GM19468 (cell line): Measurements from ENCODE around the gene TUBD1.
A peak's percentile ranks its signal among the peaks of the same experiment; 100 is the strongest.
"Not testable (repeated sequence)": the region's sequence is repeated elsewhere in the genome, so short reads cannot be mapped to it uniquely, and the experiment has no call there.

Experiments
- ATAC-seq: cut with Tn5 transposase; IDR thresholded peaks from one replicate; pipeline ENCODE4 v1.9.1; 2021; ENCODE audit warnings: mild to moderate bottlenecking, moderate library complexity, moderate number of reproducible peaks; ENCODE audit not compliant: unreplicated experiment; ENCODE audit errors: extremely low read depth

The TUBD1 gene

GRCh38 chr17:59846394-59847165, 46.2 kb downstream of the TUBD1 start:
- no peak for ATAC-seq

DNA sequence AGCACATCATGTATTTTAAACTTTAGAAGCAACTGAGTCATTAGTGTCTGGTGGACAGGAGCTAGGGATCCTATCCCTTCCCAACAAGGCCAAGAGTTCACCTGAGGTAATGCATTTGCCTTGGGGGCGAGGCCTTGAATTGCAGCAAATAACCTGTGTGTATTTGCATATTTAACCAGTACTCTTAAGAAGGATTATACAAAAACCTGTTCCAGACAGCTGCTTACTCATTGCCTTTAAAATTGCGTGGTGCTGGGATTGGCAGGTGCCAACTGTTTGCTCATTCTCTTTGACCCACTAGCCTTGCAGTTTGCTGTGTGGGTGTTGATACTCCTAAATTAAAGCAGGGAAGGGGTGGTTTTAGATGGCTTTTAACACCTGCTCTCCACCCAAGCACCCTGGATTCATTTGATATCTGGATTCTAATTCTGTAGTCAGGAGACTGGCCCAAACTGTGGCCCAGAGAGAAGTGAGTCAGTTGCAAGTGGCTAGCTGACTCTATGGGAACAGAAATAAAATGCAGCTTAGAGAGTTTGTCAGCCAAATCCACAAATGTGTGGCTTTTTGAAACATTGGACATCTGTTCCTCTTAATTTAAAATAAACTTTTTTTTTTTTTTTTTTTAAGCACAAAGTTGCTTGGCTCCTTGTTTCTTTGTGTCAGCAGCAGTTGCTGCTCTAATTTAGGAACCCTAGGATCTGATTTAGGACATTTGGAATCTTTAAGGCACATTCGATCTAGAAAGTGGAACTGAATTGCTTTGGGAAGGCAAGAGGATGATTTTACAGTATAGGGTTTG, 46.9 kb downstream of the TUBD1 start:
- no peak for ATAC-seq

DNA sequence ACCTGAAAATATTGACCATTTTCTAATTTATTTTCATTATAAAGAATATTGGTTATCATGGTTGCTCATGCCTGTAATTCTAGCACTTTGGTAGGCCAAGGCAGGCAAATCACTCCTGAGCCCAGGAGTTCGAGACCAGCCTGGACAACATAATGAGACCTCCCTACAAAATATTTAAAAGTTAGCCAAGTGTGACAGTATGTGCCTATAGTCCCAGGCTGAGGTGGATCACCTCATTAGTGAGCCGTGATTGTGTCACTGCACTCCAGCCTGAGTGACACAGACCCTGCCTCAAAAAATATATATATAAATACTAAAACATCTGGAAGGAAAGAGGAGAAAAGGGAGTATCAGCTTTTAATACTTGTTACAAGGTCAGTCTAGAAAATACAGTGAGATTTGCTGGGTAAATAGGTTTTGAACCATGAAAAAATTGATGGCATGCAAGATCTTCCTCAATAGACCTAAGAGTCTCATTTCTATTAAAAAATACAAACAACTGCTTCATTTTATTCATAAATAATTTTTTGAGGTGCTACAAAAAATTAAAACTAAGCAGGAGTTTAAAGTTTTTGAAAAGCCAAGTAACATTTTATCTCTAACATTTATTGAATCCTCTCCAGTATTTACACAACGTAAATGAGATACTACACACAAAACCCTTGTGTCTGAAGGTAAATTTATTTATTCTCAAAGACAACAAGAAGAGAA, 47.7 kb downstream of the TUBD1 start:
- ATAC-seq = no peak

- no peak for ATAC-seq
Measured at GRCh38 chr17:59842901-59843652, 49.7 kb downstream of the TUBD1 start.

DNA sequence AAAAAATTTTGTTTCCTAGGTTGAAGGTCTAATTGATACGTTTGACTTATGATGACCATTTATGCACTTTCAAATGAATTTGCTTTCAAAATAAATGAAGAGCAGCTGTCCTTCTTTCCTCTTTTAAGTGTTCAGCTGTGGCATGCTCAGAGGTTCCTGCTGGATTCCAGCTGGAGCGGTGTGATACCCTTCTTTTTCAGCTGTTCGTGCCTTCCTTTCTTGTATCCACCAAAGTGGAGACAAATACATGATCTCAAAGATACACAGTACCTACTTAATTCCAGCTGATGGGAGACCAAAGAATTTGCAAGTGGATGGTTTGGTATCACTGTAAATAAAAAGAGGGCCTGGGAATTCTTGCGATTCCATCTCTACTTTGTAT, 50.9 kb downstream of the TUBD1 start:
- ATAC-seq = not testable (repeated sequence)

GRCh38 chr17:59841091-59841881, 51.5 kb downstream of the TUBD1 start:
- not testable (repeated sequence) for ATAC-seq

DNA sequence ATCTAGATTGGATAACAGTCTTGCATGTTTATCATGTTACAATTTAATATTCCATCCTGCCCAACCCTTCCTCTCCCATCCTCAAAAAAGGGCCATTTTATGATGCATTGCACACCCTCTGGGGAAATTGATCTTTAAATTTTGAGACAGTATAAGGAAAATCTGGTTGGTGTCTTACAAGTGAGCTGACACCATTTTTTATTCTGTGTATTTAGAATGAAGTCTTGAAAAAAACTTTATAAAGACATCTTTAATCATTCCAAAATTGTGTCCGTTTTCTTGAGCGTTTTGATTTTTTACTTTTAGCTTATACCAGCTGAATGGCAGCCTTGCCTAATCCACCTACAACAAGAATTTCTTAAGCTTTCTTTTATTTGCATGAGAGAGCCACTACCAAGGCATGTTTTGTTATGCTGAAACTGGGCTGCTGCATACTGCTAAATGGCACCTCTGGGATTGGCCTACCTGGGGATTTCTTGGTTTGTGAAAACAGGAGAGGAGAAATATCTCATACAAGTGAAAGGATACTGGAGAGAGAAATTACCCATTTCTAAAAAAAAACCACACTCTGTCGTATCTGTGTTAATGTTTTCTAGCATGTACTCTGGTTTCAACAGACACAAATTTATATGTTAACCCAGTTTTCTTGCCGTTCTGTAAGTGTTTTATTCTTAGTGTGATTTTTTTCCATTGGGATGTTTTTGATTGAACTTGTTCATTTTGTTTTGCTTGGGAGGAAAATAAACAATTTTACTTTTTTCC, 52.2 kb downstream of the TUBD1 start:
- ATAC-seq = no peak

DNA sequence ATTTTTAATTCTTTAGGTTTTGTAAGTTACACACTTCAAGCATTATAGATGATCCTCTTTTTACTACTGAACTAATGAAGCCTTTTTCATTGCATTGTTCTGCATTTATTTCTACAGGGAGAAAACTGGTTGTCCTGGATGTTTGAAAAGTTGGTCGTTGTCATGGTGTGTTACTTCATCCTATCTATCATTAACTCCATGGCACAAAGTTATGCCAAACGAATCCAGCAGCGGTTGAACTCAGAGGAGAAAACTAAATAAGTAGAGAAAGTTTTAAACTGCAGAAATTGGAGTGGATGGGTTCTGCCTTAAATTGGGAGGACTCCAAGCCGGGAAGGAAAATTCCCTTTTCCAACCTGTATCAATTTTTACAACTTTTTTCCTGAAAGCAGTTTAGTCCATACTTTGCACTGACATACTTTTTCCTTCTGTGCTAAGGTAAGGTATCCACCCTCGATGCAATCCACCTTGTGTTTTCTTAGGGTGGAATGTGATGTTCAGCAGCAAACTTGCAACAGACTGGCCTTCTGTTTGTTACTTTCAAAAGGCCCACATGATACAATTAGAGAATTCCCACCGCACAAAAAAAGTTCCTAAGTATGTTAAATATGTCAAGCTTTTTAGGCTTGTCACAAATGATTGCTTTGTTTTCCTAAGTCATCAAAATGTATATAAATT, 53.0 kb downstream of the TUBD1 start:
- no peak for ATAC-seq

DNA sequence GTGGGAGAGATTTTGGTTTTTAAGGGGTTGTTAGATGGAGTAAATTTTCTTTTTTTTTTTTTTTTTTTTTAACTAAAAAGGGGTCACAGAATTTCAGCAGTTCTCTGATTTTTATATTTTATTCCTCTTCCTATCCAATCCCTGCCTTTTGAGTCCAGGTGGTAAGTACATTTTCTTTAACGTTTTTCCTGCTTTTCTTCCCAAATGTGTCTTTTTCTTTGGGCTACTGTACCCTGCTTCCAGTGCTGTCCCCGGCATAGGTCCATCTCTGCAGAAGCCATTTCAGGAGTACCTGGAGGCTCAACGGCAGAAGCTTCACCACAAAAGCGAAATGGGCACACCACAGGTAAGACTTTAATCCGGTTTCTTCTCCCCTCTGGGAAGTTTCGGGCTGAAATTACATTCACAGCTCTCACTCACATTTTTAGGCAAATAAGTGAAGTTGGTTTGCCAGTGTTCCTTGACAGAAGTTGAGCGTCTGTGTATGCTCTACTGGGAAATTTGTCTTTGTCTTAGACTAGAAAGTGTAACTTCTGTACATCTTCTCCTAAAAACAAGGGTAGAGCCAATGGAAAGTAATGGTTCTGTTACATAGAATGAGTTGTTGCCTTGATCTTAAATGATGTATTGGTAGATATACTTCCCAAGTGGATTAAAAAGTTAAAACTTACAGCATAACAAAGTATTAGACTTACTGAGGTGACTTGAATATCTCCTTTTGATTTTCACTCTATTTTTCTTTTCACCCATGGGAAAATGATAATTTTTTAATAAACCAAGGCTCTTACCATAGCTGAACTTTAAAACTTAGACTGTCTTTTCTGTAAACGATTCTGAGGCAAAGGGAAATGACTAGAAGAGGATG, 54.5 kb downstream of the TUBD1 start:
- ATAC-seq = no peak

GRCh38 chr17:59837308-59838051, 55.3 kb downstream of the TUBD1 start:
- ATAC-seq = peak; percentile 88

DNA sequence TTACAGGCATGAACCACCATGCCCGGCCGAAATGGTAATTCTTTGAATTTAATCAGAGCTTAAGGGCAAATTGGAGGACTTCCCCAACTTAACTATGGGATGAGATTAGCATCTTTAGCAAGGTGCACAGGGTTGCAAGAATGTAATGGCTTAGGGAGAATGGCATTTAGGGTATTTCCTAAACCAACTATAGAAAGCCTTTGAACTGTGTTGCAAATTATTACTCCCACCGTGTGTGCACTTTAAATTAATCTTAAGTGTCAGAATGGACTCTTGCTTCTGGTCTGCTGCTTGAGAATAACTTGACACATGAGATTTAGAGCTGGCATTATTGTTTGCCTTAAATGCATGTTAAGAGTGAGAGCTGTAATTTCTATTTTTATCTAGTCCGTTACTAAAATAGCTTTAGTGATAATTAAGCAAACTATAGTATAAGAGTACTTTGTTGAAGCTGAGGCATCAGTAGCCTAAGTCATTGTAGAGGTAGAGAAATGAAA, 59.8 kb downstream of the TUBD1 start:
- ATAC-seq = no peak

DNA sequence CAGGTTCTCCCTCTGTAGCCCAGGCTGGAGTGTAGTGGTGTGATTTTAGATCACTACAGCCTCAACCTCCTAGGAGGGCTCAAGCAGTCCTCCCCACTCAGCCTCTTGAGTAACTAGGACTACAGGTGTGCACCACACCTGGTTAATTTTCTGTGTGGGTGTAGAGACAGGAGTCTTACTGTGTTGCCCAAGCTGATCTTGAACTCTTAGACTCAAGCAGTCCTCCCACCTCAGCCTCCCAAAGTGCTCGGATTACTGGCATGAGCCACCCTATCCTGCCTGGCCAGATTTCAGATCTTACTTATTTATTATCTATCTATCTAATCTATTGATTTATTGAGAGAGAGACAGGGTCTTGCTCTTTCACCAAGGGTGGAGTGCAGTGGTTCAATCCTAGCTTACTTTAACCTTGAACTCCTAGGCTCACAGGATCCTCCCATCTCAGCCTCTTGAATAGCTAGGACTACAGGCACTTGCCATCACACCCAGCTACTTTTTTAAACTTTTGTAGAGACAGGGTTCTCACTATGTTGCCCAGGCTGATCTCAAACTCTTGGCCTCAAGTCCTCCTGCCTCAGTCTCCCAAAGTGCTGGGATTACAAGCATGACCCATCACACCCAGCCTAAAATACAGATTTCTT, 61.8 kb downstream of the TUBD1 start:
- no peak for ATAC-seq

DNA sequence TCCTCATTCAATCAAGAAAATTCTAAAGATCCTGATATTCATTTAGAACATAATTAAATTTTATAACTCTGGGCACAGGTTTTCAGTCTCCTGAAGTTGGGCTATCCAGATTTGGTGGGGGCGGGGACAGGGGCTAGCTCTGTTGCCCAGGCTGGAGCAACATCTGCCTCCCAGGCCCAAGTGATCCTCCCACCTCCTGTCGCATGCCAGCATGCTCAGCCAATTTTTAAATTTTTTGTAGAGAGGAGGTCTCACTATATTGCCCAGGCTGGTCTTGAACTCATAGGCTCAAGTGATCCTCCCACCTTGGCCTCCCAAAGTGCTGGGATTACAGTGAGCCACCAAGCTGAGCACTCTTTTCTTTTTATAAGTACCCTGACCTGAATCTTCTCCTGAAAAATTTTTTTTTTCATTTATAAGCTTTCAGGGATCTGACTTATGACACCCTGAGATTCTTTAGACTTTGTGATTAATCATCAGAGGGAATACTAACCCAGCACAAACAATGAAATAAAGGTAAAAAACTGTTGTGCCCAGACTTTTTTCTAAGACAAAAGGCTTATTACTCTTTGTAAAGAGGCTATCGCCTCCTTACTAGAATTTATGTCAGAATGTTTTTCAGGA, 62.6 kb downstream of the TUBD1 start:
- no peak for ATAC-seq

GRCh38 chr17:59829217-59830006, 63.3 kb downstream of the TUBD1 start:
- peak; percentile 79 for ATAC-seq

DNA sequence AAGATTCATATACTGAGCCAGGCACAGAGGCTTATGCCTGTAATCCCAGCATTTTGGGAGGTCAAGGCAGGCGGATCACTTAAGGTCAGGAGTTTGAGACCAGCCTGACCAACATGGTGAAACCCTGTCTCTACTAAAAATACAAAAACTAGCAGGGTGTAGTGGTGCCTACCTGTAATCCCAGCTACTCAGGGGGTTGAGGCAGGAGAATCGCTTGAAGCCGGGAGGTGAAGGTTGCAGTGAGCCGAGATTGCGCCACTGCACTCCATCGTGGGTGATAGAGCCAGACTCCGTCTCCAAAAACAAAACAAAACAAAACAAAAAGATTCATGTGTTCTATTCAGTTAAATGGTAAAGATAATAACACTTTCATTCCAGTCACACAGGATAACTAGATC, 63.9 kb downstream of the TUBD1 start:
- ATAC-seq = not testable (repeated sequence)
